Right lobe of liver (tissue), 4 donors: Measurements from ENCODE around the gene CRYBG3.

Source experiments
- CTCF ChIP-seq, 4 donors: fragments of 200-600 bp in 3 of 4; fragments of 450-650 bp in 1 of 4; IDR thresholded peaks; one replicate each; pipeline versions ENCODE4 v1.5.1 to v1.8.0; 2016 to 2022; ENCODE audit warnings: antibody characterized with exemption in 4 of 4, mild to moderate bottlenecking in 2 of 4
- POLR2A ChIP-seq: fragments of 450-650 bp; IDR thresholded peaks from one replicate; pipeline ENCODE4 v1.6.1; 2017; ENCODE audit warnings: antibody characterized with exemption, mild to moderate bottlenecking
- donor health status: DM: no; HTN: no; CAD: no.
- donor health status: DM: no; HTN: no; CAD: no.
- donor health status: DM: no; HTN: yes; CAD: no.

- TF ChIP-seq POLR2A, result no peak
- TF ChIP-seq CTCF (IDR thresholded peaks at IDR 0.05), result no peak
Observed at GRCh38 chr3:97950360-97950759, 128.5 kb downstream of the CRYBG3 start.
